Neural cell (in vitro differentiated cells): Measurements from ENCODE around the gene HEATR3. TPM values are rescaled to one million over a fixed set of nuclear protein-coding genes. Genes with fewer than 3 reads are reported as not detected.

ENCODE experiments used
- H2AFZ ChIP-seq: fragments of 200-600, 300-800 bp; sonication (generic), shearing (Covaris generic); 2 replicates; pipeline ENCODE4 v1.6.0; 2014; ENCODE audit warnings: low read depth, mild to moderate bottlenecking, antibody characterized with exemption, low read length, moderate library complexity
- H3F3A ChIP-seq: fragments of 200-600 bp; shearing (Covaris generic); 2 replicates; pipeline ENCODE4 v1.6.1; 2016; ENCODE audit warnings: mild to moderate bottlenecking, moderate library complexity, mixed read lengths, antibody characterized with exemption, low read length; ENCODE audit not compliant: insufficient read depth, poor library complexity, severe bottlenecking
- H3K27ac ChIP-seq: fragments of 200-600, 300-800 bp; sonication (generic), shearing (Covaris generic); 2 replicates; pipeline ENCODE4 v1.5.1; 2014; ENCODE audit warnings: mild to moderate bottlenecking, low read length, moderate library complexity
- H3K27me3 ChIP-seq: fragments of 300-800, 200-600 bp; sonication (generic), shearing (Covaris generic); 2 replicates; pipeline ENCODE4 v1.6.0; 2014; ENCODE audit warnings: mild to moderate bottlenecking, low read depth, low read length, moderate library complexity; ENCODE audit not compliant: insufficient read depth
- H3K36me3 ChIP-seq: fragments of 300-800, 200-600 bp; sonication (generic), shearing (Covaris generic); 2 replicates; pipeline ENCODE4 v1.5.1; 2014; ENCODE audit warnings: mild to moderate bottlenecking, antibody characterized with exemption, low read length, moderate library complexity; ENCODE audit not compliant: insufficient read depth
- H3K4me2 ChIP-seq: fragments of 300-800, 200-600 bp; sonication (generic), shearing (Covaris generic); 2 replicates; pipeline ENCODE4 v1.6.0; 2014; ENCODE audit warnings: mild to moderate bottlenecking, low read length
- H3K4me3 ChIP-seq: fragments of 300-800, 200-600 bp; sonication (generic), shearing (Covaris generic); 2 replicates; pipeline ENCODE4 v1.5.1; 2014; ENCODE audit warnings: mild to moderate bottlenecking, low read length, moderate library complexity
- H3K79me2 ChIP-seq: fragments of 200-600 bp; shearing (Covaris generic); replicated peaks from 2 replicates; pipeline ENCODE4 v1.6.0; 2014; ENCODE audit warnings: mild to moderate bottlenecking, low read length, moderate library complexity; ENCODE audit not compliant: insufficient read depth
- H3K9ac ChIP-seq: fragments of 300-800, 200-600 bp; sonication (generic), shearing (Covaris generic); 2 replicates; pipeline ENCODE4 v1.6.1; 2016; ENCODE audit warnings: mild to moderate bottlenecking, low read length, mixed read lengths
- H3K9me2 ChIP-seq: fragments of 200-600 bp; shearing (Covaris generic); 2 replicates; pipeline ENCODE4 v1.6.1; 2016; ENCODE audit warnings: mild to moderate bottlenecking, low read length, mixed read lengths; ENCODE audit not compliant: insufficient read depth
- H3K9me3 ChIP-seq: fragments of 200-600, 300-800 bp; sonication (generic), shearing (Covaris generic); 2 replicates; pipeline ENCODE4 v1.6.1; 2016; ENCODE audit warnings: mild to moderate bottlenecking, mixed run types, low read length, moderate library complexity, mixed read lengths
- H4K20me1 ChIP-seq: fragments of 200-600 bp; shearing (Covaris generic); 2 replicates; pipeline ENCODE4 v1.6.1; 2016; ENCODE audit warnings: mild to moderate bottlenecking, mixed run types; ENCODE audit not compliant: insufficient read depth
- EP300 ChIP-seq: fragments of 450-650 bp; conservative IDR thresholded peaks from 2 replicates; pipeline ENCODE4 v1.6.1; 2014; ENCODE audit warnings: antibody characterized with exemption, mild to moderate bottlenecking, moderate library complexity; ENCODE audit not compliant: poor library complexity, severe bottlenecking
- EZH2 ChIP-seq: fragments of 200-600, 300-800 bp; shearing (Covaris generic), sonication (generic); IDR thresholded peaks from 2 replicates; pipeline ENCODE4 v1.6.1; 2014; ENCODE audit warnings: antibody characterized with exemption, low read length, borderline replicate concordance, mild to moderate bottlenecking; ENCODE audit not compliant: insufficient read depth, poor library complexity, severe bottlenecking
- MXI1 ChIP-seq: fragments of 450-650 bp; conservative IDR thresholded peaks from 2 replicates; pipeline ENCODE4 v1.6.1; 2014; ENCODE audit warnings: antibody characterized with exemption, mild to moderate bottlenecking; ENCODE audit not compliant: poor library complexity, severe bottlenecking
- POLR2AphosphoS5 ChIP-seq: IDR thresholded peaks from 2 replicates; pipeline ENCODE4 v1.6.1; 2012
- RAD21 ChIP-seq: fragments of 450-650 bp; conservative IDR thresholded peaks from 2 replicates; pipeline ENCODE4 v1.6.1; 2014; ENCODE audit warnings: antibody characterized with exemption, mild to moderate bottlenecking, moderate library complexity
- TAF1 ChIP-seq: IDR thresholded peaks from 2 replicates; pipeline ENCODE4 v1.6.1; 2012; ENCODE audit warnings: low read depth
- polyA plus RNA-seq: library from polyadenylated mRNA; depleted of rRNA; stranded (reverse); fragments of >200 nt; gene quantifications from 2 replicates; pipeline ENCODE4 v1.2.3, GENCODE V29; 2014
- TF ChIP-seq, protein P1 (sequence below): IDR thresholded peaks from 2 replicates; pipeline ENCODE4 v1.6.1; 2012; ENCODE audit warnings: borderline replicate concordance
- TF ChIP-seq, protein P2 (sequence below): fragments of 450-650 bp; IDR thresholded peaks from 2 replicates; pipeline ENCODE4 v1.5.1; 2014; ENCODE audit warnings: antibody characterized with exemption, mild to moderate bottlenecking, moderate library complexity; ENCODE audit not compliant: poor library complexity, severe bottlenecking

HEATR3 gene
- polyA plus RNA-seq, 1 donor from 2014 or later: 50.5 TPM

DNA sequence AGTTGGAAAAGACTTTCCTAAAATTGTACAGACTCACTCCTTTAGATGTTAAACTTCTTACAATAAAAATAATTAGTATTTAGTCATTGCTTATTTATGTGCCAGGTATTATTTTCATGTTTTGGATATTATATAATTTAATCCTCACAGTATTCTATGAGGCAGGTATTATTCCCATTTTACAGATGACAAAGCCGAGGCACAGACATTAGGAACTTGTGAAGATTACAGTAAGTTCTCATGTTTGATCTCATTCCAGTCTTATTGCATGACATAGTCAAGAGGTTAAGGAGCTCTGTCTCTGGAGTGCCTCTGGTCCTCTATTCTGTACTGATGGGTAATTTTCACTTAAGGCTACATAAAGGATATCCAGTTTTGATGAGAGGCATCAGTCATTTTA lies 3.3 kb downstream of the HEATR3 start:
- Histone ChIP-seq H3K9me3 (no peaks in the 10 kb centered on the region), H3K9ac (no peak overlapping the region), H2AFZ (no peak overlapping the region), H3K79me2 (peaks cover 7% of the 10 kb centered on the region), H3K9me2 (no peaks in the 10 kb centered on the region), H3F3A (no peaks in the 10 kb centered on the region), H3K36me3 (no peaks in the 10 kb centered on the region), H3K27me3 (no peaks in the 10 kb centered on the region), H3K27ac (no peak overlapping the region), H4K20me1 (no peaks in the 10 kb centered on the region), H3K4me3 (no peak overlapping the region), H3K4me2 (no peak overlapping the region)
- TF ChIP-seq TAF1 (no peak), POLR2AphosphoS5 (no peak), MXI1 (no peak), EP300 (no peak), RAD21 (no peak), EZH2 (no peak)
- TF ChIP-seq, protein P1, sequence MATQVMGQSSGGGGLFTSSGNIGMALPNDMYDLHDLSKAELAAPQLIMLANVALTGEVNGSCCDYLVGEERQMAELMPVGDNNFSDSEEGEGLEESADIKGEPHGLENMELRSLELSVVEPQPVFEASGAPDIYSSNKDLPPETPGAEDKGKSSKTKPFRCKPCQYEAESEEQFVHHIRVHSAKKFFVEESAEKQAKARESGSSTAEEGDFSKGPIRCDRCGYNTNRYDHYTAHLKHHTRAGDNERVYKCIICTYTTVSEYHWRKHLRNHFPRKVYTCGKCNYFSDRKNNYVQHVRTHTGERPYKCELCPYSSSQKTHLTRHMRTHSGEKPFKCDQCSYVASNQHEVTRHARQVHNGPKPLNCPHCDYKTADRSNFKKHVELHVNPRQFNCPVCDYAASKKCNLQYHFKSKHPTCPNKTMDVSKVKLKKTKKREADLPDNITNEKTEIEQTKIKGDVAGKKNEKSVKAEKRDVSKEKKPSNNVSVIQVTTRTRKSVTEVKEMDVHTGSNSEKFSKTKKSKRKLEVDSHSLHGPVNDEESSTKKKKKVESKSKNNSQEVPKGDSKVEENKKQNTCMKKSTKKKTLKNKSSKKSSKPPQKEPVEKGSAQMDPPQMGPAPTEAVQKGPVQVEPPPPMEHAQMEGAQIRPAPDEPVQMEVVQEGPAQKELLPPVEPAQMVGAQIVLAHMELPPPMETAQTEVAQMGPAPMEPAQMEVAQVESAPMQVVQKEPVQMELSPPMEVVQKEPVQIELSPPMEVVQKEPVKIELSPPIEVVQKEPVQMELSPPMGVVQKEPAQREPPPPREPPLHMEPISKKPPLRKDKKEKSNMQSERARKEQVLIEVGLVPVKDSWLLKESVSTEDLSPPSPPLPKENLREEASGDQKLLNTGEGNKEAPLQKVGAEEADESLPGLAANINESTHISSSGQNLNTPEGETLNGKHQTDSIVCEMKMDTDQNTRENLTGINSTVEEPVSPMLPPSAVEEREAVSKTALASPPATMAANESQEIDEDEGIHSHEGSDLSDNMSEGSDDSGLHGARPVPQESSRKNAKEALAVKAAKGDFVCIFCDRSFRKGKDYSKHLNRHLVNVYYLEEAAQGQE: no peak
- TF ChIP-seq, protein P2, sequence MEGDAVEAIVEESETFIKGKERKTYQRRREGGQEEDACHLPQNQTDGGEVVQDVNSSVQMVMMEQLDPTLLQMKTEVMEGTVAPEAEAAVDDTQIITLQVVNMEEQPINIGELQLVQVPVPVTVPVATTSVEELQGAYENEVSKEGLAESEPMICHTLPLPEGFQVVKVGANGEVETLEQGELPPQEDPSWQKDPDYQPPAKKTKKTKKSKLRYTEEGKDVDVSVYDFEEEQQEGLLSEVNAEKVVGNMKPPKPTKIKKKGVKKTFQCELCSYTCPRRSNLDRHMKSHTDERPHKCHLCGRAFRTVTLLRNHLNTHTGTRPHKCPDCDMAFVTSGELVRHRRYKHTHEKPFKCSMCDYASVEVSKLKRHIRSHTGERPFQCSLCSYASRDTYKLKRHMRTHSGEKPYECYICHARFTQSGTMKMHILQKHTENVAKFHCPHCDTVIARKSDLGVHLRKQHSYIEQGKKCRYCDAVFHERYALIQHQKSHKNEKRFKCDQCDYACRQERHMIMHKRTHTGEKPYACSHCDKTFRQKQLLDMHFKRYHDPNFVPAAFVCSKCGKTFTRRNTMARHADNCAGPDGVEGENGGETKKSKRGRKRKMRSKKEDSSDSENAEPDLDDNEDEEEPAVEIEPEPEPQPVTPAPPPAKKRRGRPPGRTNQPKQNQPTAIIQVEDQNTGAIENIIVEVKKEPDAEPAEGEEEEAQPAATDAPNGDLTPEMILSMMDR: no peak

DNA sequence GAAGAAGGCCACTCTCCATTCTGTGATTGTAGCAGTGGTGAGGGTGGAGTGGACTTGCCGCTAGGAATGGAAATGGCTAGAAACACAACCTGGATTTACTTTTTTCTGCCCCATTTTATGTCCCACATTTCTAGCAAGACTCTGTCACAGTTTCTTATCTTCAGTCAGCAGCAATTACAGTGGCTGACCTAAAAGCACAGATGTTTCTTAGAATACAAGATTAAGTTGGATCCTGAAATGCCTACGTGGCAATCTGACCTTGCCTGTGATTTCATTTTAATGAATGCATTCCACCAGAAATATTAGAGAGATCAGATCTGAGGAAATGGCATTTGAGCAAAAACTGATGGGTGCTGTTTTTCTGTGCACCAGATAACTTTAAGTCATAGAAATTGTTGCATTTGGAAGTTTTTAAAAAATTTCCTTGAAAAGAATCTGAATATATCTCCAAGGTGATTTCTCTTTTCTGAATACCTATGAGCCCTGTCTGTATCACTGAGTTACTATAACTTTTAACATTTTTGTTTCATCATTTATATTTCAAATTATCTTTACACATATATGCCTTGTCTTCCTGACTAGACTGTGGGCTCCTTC lies 5.4 kb downstream of the HEATR3 start:
- Histone ChIP-seq H3K79me2 (peaks cover 7% of the 10 kb centered on the region), H3K27ac (no peak overlapping the region), H3K4me2 (no peak overlapping the region), H3K9ac (no peak overlapping the region), H3K27me3 (no peaks in the 10 kb centered on the region), H4K20me1 (no peaks in the 10 kb centered on the region), H3K4me3 (no peak overlapping the region), H3K36me3 (no peaks in the 10 kb centered on the region), H3K9me2 (no peaks in the 10 kb centered on the region), H3K9me3 (no peaks in the 10 kb centered on the region), H2AFZ (no peak overlapping the region), H3F3A (no peaks in the 10 kb centered on the region)
- TF ChIP-seq EZH2 (no peak), EP300 (no peak), TAF1 (no peak), MXI1 (no peak), POLR2AphosphoS5 (no peak)
- TF ChIP-seq, protein P2: no peak
- TF ChIP-seq, protein P1: no peak
